H1 (cell line): ENCODE measurements around the gene AZGP1. TPM values are rescaled to one million over a fixed set of nuclear protein-coding genes. Genes with fewer than 3 reads are reported as not detected.
A peak's percentile ranks its signal among the peaks of the same experiment; 100 is the strongest.

Source experiments
- CTCF ChIA-PET: fragments of 300-600 bp; sonication (Branson Sonifier 250); formaldehyde crosslinking; loops from one replicate; lab custom pipeline; 2021; ENCODE audit not compliant: partially characterized antibody; lab: Charles Lee
- POLR2A ChIA-PET: fragments of 300-600 bp; sonication (Branson Sonifier 250); formaldehyde crosslinking; loops from one replicate; lab custom pipeline; 2021; ENCODE audit warnings: inconsistent platforms; ENCODE audit not compliant: partially characterized antibody; lab: Charles Lee
- DNase-seq, 2 experiments: peaks; one replicate each; pipeline versions ENCODE4 v3.0.0 to v3.0.0-alpha.2; 2010 to 2022; ENCODE audit warnings: low spot score in 2 of 2, low read depth in 1 of 2, mixed read lengths in 1 of 2
- FAIRE-seq: peaks from 2 replicates; lab custom pipeline; 2011; peaks lifted over from hg19 to GRCh38; lab: Jason Lieb, UNC
- H2AFZ ChIP-seq: 2 replicates; pipeline ENCODE4 v1.8.1; 2012; ENCODE audit warnings: low read length, inconsistent platforms
- H2AK5ac ChIP-seq: 2 replicates; pipeline ENCODE4 v1.6.1; 2013; ENCODE audit warnings: low read depth, low read length
- H2BK120ac ChIP-seq: replicated peaks from 2 replicates; pipeline ENCODE3; 2013; ENCODE audit warnings: low read depth, low read length, inconsistent platforms
- H2BK12ac ChIP-seq: 2 replicates; pipeline ENCODE4 v1.6.1; 2013; ENCODE audit warnings: low read depth, low read length
- H2BK15ac ChIP-seq: 2 replicates; pipeline ENCODE4 v1.6.1; 2013; ENCODE audit warnings: low read length
- H2BK20ac ChIP-seq: 2 replicates; pipeline ENCODE4 v1.6.1; 2013; ENCODE audit warnings: low read length
- H2BK5ac ChIP-seq: 2 replicates; pipeline ENCODE4 v1.6.1; 2013; ENCODE audit warnings: low read depth, low read length
- H3K14ac ChIP-seq: 2 replicates; pipeline ENCODE4 v1.6.1; 2013; ENCODE audit warnings: inconsistent platforms; ENCODE audit not compliant: insufficient read length
- H3K18ac ChIP-seq: 2 replicates; pipeline ENCODE4 v1.6.1; 2013; ENCODE audit warnings: low read length; ENCODE audit errors: extremely low read depth
- H3K23ac ChIP-seq: 2 replicates; pipeline ENCODE4 v1.6.1; 2013; ENCODE audit warnings: inconsistent platforms; ENCODE audit not compliant: insufficient read length
- H3K23me2 ChIP-seq: 2 replicates; pipeline ENCODE4 v1.6.1; 2013; ENCODE audit warnings: low read depth, low read length
- H3K27ac ChIP-seq: 2 replicates; pipeline ENCODE4 v1.6.1; 2011; ENCODE audit warnings: low read depth, low read length, inconsistent platforms
- H3K27me3 ChIP-seq, 4 experiments: replicated peaks in 1 of 4; 1 replicate in 1 of 4; 2 replicates in 3 of 4; pipeline versions ENCODE4 v1.6.1 to v1.8.1; 2011 to 2013; ENCODE audit warnings: low read length in 3 of 4, mild to moderate bottlenecking in 3 of 4, inconsistent platforms in 2 of 4, mixed read lengths in 2 of 4, moderate library complexity in 1 of 4; ENCODE audit not compliant: control insufficient read depth in 3 of 4, insufficient read depth in 3 of 4; ENCODE audit errors: extremely low read depth in 1 of 4
- H3K36me3 ChIP-seq, 4 experiments: 2 replicates each; pipeline versions ENCODE4 v1.6.1 to v1.8.1; 2011 to 2013; ENCODE audit warnings: mild to moderate bottlenecking in 4 of 4, low read length in 3 of 4, moderate library complexity in 2 of 4, control low read depth in 1 of 4, inconsistent platforms in 1 of 4; ENCODE audit not compliant: insufficient read depth in 4 of 4, control insufficient read depth in 2 of 4
- H3K4ac ChIP-seq: replicated peaks from 2 replicates; pipeline ENCODE3; 2013; ENCODE audit warnings: low read length, low read depth, mixed read lengths, inconsistent platforms; ENCODE audit not compliant: insufficient read length
- H3K4me1 ChIP-seq, 4 experiments: replicated peaks in 1 of 4; 1 replicate in 1 of 4; 2 replicates in 3 of 4; pipeline versions ENCODE4 v1.6.1 to v1.8.1; 2011 to 2013; ENCODE audit warnings: low read length in 3 of 4, inconsistent platforms in 2 of 4, mixed read lengths in 1 of 4; ENCODE audit not compliant: insufficient read depth in 4 of 4, control insufficient read depth in 3 of 4
- H3K4me2 ChIP-seq, 2 experiments: 2 replicates each; pipeline versions ENCODE4 v1.6.1 to v1.8.1; 2011 to 2013; ENCODE audit warnings: low read depth in 2 of 2, low read length in 2 of 2, control low read depth in 1 of 2, inconsistent platforms in 1 of 2, mild to moderate bottlenecking in 1 of 2; ENCODE audit not compliant: insufficient read depth in 1 of 2
- H3K4me3 ChIP-seq, 4 experiments: fragments of 200-600, 300-600 bp in 1 of 4; sonication (generic), shearing (Covaris generic), sonication (Bioruptor Twin) in 1 of 4; 2 replicates each; pipeline versions ENCODE4 v1.5.1 to v1.8.1; 2011 to 2016; ENCODE audit warnings: low read length in 4 of 4, low read depth in 3 of 4, control low read depth in 2 of 4, inconsistent platforms in 2 of 4, mild to moderate bottlenecking in 2 of 4, mixed read lengths in 1 of 4, moderate library complexity in 1 of 4; ENCODE audit not compliant: insufficient read depth in 2 of 4; ENCODE audit errors: extremely low read depth in 1 of 4
- H3K56ac ChIP-seq: replicated peaks from 2 replicates; pipeline ENCODE3; 2013; ENCODE audit warnings: low read depth, mild to moderate bottlenecking, mixed read lengths, low read length, inconsistent platforms; ENCODE audit not compliant: insufficient read length
- H3K79me1 ChIP-seq: 2 replicates; pipeline ENCODE4 v1.6.1; 2013; ENCODE audit warnings: low read depth, low read length, control low read depth
- H3K79me2 ChIP-seq, 2 experiments: 2 replicates each; pipeline versions ENCODE4 v1.6.1 to v1.8.1; 2012 to 2013; ENCODE audit warnings: low read length in 2 of 2, mild to moderate bottlenecking in 2 of 2, inconsistent platforms in 1 of 2; ENCODE audit not compliant: insufficient read depth in 2 of 2, control insufficient read depth in 1 of 2
- H3K9ac ChIP-seq, 4 experiments: replicated peaks in 1 of 4; 1 replicate in 1 of 4; 2 replicates in 3 of 4; pipeline versions ENCODE4 v1.6.1 to v1.8.1; 2011 to 2013; ENCODE audit warnings: low read depth in 3 of 4, low read length in 3 of 4, control low read depth in 2 of 4, mild to moderate bottlenecking in 2 of 4, moderate library complexity in 2 of 4, inconsistent platforms in 1 of 4; ENCODE audit errors: extremely low read depth in 1 of 4
- H3K9me3 ChIP-seq, 2 experiments: 2 replicates each; pipeline versions ENCODE4 v1.6.1 to v1.8.1; 2012 to 2013; ENCODE audit warnings: mild to moderate bottlenecking in 2 of 2, moderate library complexity in 2 of 2, control low read depth in 1 of 2, inconsistent platforms in 1 of 2, low read depth in 1 of 2, low read length in 1 of 2, mixed read lengths in 1 of 2; ENCODE audit not compliant: insufficient read depth in 2 of 2
- H4K20me1 ChIP-seq, 2 experiments: replicated peaks in 1 of 2; 2 replicates each; pipeline versions ENCODE3 to v1.8.1; 2011 to 2013; ENCODE audit warnings: inconsistent platforms in 2 of 2, low read length in 2 of 2, mild to moderate bottlenecking in 1 of 2; ENCODE audit not compliant: insufficient read depth in 2 of 2, control insufficient read depth in 1 of 2
- H4K5ac ChIP-seq: 2 replicates; pipeline ENCODE4 v1.6.1; 2013; ENCODE audit warnings: low read length, low read depth, mixed read lengths, inconsistent platforms; ENCODE audit not compliant: insufficient read length
- H4K8ac ChIP-seq: 2 replicates; pipeline ENCODE4 v1.8.0; 2013; ENCODE audit warnings: mild to moderate bottlenecking, moderate library complexity, low read length, inconsistent platforms; ENCODE audit not compliant: insufficient read depth; ENCODE audit errors: extremely low read depth
- H4K91ac ChIP-seq: replicated peaks from 2 replicates; pipeline ENCODE3; 2013; ENCODE audit warnings: low read length, mixed read lengths, inconsistent platforms; ENCODE audit not compliant: insufficient read length
- CEBPB ChIP-seq: IDR thresholded peaks from 2 replicates; pipeline ENCODE4 v1.6.1; 2012; ENCODE audit warnings: low read depth, low read length
- RAD21 ChIP-seq, 2 experiments: IDR thresholded peaks in 1 of 2; conservative IDR thresholded peaks in 1 of 2; 2 replicates each; pipeline ENCODE4 v1.6.1; 2011; ENCODE audit warnings: low read depth in 2 of 2, low read length in 2 of 2, improper control_type of control experiment in 1 of 2, inconsistent platforms in 1 of 2, mild to moderate bottlenecking in 1 of 2, moderate library complexity in 1 of 2
- TEAD4 ChIP-seq: IDR thresholded peaks from 2 replicates; pipeline ENCODE4 v1.6.1; 2012; ENCODE audit warnings: low read depth, low read length, inconsistent platforms, mixed read lengths
- WGBS, 2 experiments: shearing (Covaris generic) in 1 of 2; methylation state at CpG; one replicate each; pipeline versions ENCODE4 v1.1.6 to v1.1.7; 2013 to 2015; ENCODE audit warnings: low lambda C conversion rate in 2 of 2, mixed read lengths in 2 of 2, inconsistent platforms in 1 of 2, low coverage in 1 of 2, missing lambda C conversion rate in 1 of 2; ENCODE audit not compliant: insufficient replicate concordance in 2 of 2, insufficient coverage in 1 of 2, insufficient read length in 1 of 2; ENCODE audit errors: extremely low coverage in 1 of 2, missing lambda C conversion rate in 1 of 2; 5-methylcytosine and 5-hydroxymethylcytosine counted together
- polyA plus RNA-seq, 7 experiments: library from polyadenylated mRNA; depleted of rRNA in 3 of 7; stranded (reverse) in 5 of 7; unstranded in 2 of 7; fragments of >200 nt in 5 of 7; fragments of 200-250 nt in 2 of 7; gene quantifications; 1 replicate in 5 of 7; 2 replicates in 1 of 7; 4 replicates in 1 of 7; pipeline versions ENCODE4 v1.2.1 to v1.2.3, GENCODE V29; 2011 to 2013; ENCODE audit warnings: missing spikeins in 2 of 7, mixed read lengths in 2 of 7
- total RNA-seq: library from RNA; stranded (reverse); fragmentation: NEBNext Ultra II Directional; extraction: Animal tissue kit (Norgen Biotek cat#: 25700); gene quantifications from 2 replicates; pipeline ENCODE4 v1.2.1, GENCODE V29; 2021
- TF ChIP-seq, protein P1 (sequence below), 3 experiments: IDR thresholded peaks; 1 replicate in 2 of 3; 2 replicates in 1 of 3; pipeline versions ENCODE4 v1.5.1 to v1.6.1; 2011; ENCODE audit warnings: low read length in 3 of 3, mild to moderate bottlenecking in 3 of 3, inconsistent platforms in 2 of 3, low read depth in 1 of 3, moderate library complexity in 1 of 3; ENCODE audit not compliant: insufficient read depth in 1 of 3; ENCODE audit errors: control extremely low read depth in 1 of 3
- TF ChIP-seq, protein P2 (sequence below): IDR thresholded peaks from 2 replicates; pipeline ENCODE4 v1.6.1; 2012; ENCODE audit warnings: inconsistent platforms

AZGP1 gene
- total and polyA plus RNA-seq, 2 of the 8 experiments (the other 6 are each of a cell fraction or from before 2014, with no cell fraction given), result 0.52 to 0.68 TPM

DNA sequence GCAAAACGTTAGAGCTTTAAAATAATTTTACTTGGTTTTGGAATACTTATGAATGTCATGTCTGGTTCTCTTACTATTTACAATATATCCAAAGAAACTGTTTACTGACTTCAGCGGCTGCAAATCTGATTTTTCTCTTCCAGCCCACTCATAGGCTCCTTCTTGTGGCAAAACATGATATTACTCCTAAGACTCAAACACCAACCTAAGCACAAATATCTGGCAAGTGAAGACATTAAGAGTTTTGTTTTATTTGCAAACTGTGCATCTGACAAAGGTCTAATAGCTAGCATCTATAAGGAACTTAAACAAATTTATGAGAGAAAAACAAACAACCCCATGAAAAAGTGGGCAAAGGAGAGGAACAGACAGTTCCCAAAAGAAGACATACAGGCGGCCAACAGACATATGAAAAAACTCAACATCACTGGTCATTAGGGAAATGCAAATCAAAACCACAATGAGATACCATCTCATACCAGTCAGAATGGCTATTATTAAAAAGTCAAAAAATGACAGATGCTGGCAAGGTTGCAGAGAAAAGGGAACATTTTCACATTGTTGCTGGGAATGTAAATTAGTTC lies 26.1 kb downstream of the AZGP1 start:
- no peak overlapping the region for H4K91ac ChIP-seq
- no peak overlapping the region for H2BK120ac ChIP-seq
- CTCF ChIA-PET, result interaction anchor here (0.8 to 5.4 kb wide), 13 partner anchors 13 to 44 kb away, joined by 3 to 36 read pairs (median 4); partner anchors contain the start of genes AZGP1, GJC3 and TRIM4
- TF ChIP-seq CEBPB (no peak), RAD21 (IDR thresholded peaks at IDR 0.05 in 1 of 2, conservative IDR thresholded peaks at IDR 0.05 in 1 of 2; ENCODE audit: low read depth in 2 of 2, low read length in 2 of 2) (peak; percentile 48 to 58), TEAD4 (no peak)
- TF ChIP-seq, protein P1, sequence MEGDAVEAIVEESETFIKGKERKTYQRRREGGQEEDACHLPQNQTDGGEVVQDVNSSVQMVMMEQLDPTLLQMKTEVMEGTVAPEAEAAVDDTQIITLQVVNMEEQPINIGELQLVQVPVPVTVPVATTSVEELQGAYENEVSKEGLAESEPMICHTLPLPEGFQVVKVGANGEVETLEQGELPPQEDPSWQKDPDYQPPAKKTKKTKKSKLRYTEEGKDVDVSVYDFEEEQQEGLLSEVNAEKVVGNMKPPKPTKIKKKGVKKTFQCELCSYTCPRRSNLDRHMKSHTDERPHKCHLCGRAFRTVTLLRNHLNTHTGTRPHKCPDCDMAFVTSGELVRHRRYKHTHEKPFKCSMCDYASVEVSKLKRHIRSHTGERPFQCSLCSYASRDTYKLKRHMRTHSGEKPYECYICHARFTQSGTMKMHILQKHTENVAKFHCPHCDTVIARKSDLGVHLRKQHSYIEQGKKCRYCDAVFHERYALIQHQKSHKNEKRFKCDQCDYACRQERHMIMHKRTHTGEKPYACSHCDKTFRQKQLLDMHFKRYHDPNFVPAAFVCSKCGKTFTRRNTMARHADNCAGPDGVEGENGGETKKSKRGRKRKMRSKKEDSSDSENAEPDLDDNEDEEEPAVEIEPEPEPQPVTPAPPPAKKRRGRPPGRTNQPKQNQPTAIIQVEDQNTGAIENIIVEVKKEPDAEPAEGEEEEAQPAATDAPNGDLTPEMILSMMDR (IDR thresholded peaks at IDR 0.05; ENCODE audit: control extremely low read depth in 1 of 3, insufficient read depth in 1 of 3, low read depth in 1 of 3, low read length in 3 of 3), result peak in 2 of 3 experiments; percentile 35 to 49; a peak in 2 of 4 replicates
- TF ChIP-seq, protein P2, sequence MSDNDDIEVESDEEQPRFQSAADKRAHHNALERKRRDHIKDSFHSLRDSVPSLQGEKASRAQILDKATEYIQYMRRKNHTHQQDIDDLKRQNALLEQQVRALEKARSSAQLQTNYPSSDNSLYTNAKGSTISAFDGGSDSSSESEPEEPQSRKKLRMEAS, result no peak
- no peaks in the 10 kb centered on the region for H4K20me1 ChIP-seq
- H3K14ac ChIP-seq, result no peak overlapping the region
- H3K9ac ChIP-seq, result no peak overlapping the region
- no peak overlapping the region for H3K4me2 ChIP-seq
- no peak overlapping the region for H2AK5ac ChIP-seq
- FAIRE-seq (peak; percentile 48), DNase-seq (no peak)
- H2AFZ ChIP-seq, result no peak overlapping the region
- no peak overlapping the region for H4K5ac ChIP-seq
- H2BK15ac ChIP-seq, result no peak overlapping the region
- H3K4ac ChIP-seq, result no peak overlapping the region
- no peaks in the 10 kb centered on the region for H3K23me2 ChIP-seq
- H2BK5ac ChIP-seq, result no peak overlapping the region
- POLR2A ChIA-PET, result interaction anchor here (0.6 to 2.2 kb wide), 4 partner anchors 9 to 34 kb away, joined by 3 to 8 read pairs (median 3); no protein-coding TSS in a partner anchor
- H3K56ac ChIP-seq, result no peak overlapping the region
- H2BK20ac ChIP-seq, result no peak overlapping the region
- H3K18ac ChIP-seq, result no peak overlapping the region
- H3K4me3 ChIP-seq, result no peak overlapping the region
- peaks cover 14 to 18% of the 10 kb centered on the region in 2 experiments; a peak in 3 of 4 replicates for H3K9me3 ChIP-seq
- H2BK12ac ChIP-seq, result no peak overlapping the region
- no peaks in the 10 kb centered on the region for H3K27me3 ChIP-seq
- H3K36me3 ChIP-seq, result no peaks in the 10 kb centered on the region; a peak in 1 of 8 replicates
- no peaks in the 10 kb centered on the region; the same call in 1 of the 2 replicates for H3K79me1 ChIP-seq
- no peak overlapping the region for H3K23ac ChIP-seq
- H3K27ac ChIP-seq, result no peak overlapping the region
- peaks cover 4 to 6% (median 5%) of the 10 kb centered on the region in 4 experiments; a peak in 5 of 7 replicates for H3K4me1 ChIP-seq
- WGBS, 2 experiments, result 87% methylated on average over 3 of the region's 3 CpGs; no CpG with 5 or more reads in 1 of the 2 experiments
- no peak overlapping the region for H4K8ac ChIP-seq
- H3K79me2 ChIP-seq, result no peaks in the 10 kb centered on the region
